ENCODE results near the gene MELTF.

MELTF gene

DNA sequence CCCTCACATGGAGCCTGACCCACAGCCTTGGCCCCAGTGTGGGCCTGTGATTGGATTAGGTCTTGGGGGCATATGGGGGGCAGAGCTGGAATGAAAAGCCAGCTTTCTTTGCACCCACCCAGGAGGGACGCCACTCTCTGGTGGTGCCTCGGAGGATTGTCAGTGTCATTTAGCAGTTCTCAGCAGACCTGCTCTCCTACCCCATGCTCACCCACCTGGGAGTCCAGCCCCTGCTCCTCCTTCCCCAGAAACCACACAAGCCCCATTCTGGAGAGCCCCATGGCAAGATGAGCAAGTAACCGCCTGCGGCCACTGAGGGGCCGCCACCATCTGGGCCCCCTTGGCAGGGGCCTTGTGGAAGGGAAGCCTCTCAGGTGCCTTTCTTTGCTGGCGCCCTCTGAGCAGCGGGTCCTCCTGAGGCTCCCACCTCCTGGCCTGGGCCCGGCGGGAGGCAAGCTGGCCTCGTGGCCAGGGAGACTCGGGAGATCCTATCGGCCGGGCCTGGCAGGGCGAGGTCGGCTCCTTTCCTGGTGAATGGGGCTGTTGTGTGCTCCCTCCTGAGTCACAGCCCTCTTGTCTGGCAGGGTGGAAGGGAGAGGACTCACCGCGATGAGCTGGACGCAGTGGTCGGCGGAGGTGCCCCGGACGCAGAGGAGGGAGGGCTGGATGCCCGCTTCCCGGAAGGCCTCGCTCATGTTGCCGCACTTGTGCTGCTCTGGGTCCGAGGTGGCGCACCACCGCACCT, 2.3 kb downstream of the MELTF start:
- DNase-seq (ENCODE audit: low spot score) = no peak

DNA sequence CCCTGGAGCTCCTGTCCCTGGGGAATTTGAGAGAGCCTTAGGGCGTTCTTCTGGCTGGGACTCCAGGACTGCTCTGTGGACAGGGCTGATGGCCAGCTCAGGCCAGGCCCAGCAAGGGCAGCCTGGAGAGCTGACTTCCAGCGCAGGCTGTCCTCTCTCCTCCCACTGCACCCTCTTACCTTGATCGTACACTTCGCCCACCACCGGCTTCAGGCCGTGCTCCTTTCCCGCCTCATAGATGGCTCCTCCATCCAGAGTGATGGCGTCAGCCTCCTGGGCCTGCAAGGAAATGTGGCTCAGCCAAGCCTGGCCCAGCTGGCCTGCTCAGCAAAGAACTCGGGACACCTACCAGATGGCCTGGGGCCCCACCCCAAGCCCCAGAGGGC, 3.1 kb downstream of the MELTF start:
- DNase-seq (ENCODE audit: low spot score) = no peak

DNA sequence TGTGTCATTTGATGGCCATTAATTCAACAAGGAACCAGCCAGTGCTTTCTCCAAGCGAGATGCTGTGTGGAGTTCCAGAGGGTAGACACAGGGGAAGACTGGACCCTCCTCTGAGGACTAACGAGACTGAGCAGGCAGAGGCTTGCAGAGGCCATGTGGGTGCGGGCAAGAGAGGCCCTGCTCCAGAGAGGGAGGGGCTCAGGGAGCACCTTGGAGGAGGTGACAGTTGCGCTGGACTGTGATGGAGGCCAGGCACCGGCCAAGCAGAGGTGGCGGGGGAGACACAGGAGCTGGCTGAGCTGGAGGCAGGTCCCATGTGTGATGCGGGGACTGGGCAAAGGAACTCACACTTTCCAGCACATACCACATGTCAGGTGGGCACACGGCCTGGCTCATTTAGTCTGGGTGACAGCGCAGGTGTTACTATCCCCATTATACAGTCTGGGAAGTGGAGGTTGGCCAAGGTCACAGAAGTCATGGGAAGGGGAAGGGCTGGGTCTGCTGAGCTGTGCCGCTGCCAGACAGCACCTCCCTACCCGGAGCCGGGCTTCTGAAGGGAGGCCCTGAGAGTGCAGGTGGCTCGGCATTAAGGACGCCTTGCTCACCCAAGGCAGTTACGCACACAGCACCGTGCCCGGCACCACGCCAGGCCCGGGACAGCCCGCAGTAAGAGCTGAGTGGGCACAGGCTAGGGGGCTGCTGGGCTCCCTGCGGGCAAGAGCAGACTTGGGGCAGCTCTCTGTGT, 3.7 kb downstream of the MELTF start:
- no peak for DNase-seq (ENCODE audit: low spot score)

DNA sequence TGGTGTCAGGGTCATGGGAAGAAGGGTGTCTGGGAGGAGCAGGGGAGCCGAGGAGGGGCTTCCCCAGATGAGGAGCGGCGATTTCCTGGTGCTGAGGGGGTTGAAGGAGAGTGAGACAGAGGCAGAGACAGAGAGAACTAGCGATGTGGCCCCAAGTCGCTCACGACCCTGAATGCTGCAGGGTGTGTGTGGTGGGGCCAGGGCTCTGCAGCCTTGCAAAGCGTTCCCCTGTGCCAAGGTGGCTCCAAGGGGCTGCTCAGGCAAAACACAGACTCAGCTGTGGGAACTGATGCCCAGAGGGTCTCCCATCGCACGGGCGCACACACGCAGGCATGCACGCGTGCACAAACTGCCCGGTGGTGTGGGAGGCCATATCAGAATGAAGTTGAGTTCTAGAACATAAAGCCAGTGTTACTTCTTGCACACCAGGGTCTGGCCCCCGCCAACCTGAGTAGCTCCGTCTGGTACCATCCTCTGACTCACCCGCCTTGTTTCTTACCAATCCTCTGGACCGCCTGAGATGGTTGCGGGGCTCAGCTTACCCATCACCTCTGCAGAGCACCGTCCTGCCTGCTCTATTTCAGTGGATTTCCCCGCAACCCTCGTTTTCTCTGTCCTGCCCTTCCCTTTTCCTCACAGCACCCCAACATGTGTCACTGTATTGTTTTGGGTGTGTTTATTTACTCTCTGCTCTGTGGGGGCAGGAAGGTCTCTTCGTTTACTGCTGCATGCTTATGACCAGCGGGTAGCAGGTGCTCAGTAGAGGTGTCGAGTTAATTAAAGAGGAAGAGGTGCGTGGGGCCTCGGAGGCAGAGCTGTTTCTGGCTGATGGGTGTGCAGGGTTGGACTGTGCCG, 4.5 kb downstream of the MELTF start:
- DNase-seq (ENCODE audit: low spot score) = no peak

DNA sequence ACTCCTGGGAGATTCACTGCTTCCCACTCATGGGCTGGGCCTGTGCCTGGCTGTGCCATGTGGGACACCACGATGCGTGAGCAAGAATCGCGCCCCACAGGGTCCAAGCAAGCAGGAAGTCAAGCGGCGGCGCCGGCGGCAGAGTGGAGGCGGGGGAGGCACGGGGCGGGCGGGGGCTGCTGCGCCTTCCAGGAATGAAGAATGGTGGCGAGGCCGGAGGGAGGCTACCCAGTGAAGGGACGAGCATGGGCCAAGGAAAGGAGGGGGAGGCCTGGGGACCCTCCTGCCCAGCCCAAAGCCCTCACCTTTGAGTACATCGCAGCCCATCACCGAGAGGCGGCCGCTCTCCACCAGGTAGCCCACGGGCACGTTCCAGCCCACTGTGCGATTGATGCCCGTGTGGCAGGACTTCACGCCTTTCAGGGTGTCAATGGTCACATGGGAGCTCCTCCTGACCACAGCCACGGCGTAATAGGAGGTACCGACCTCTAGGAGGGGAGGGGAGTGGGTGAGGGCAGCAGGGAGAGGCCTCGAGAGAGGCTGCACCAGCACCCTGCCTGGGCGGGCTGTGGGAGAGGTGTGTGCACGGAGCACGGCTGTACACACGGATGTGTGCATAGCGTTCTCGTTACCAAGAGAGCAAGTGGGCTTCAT, 5.5 kb downstream of the MELTF start:
- DNase-seq (ENCODE audit: low spot score) = no peak

DNA sequence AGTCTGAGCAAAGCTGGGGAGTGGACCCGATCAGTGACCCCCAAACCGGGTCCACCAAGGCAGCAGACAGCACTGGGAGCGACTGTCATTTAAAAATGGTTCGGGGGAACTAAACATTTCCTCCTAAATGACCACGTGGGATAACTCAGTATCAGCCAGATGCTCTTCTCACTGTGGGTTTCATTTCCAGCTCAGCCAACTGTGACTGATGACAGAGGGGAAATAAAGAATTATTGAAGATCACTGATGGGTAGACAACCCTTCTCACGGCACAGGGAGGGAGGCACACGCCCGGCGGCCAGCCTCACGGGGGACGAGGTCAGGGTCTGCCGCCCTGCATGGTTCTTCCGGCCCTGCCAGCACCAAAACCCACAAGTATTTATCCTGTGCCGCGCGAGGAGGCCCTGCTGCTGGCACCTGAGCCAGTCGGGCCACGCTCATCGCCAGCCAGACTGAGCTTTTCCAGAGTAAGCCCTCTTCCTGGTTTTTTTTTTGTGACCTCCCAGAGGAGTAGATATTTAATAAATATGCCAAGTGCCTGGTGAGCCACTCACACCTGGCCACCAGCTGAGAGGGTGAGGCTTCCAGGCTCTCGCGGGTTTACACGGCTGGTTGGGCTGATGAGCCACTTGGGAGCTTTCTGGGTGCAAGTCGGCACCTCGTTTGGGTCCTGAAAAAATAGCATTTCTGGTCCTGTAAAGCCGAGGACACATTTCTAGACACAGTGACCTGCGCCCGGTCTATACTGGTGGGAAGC, 6.2 kb downstream of the MELTF start:
- DNase-seq (ENCODE audit: low spot score) = no peak

DNA sequence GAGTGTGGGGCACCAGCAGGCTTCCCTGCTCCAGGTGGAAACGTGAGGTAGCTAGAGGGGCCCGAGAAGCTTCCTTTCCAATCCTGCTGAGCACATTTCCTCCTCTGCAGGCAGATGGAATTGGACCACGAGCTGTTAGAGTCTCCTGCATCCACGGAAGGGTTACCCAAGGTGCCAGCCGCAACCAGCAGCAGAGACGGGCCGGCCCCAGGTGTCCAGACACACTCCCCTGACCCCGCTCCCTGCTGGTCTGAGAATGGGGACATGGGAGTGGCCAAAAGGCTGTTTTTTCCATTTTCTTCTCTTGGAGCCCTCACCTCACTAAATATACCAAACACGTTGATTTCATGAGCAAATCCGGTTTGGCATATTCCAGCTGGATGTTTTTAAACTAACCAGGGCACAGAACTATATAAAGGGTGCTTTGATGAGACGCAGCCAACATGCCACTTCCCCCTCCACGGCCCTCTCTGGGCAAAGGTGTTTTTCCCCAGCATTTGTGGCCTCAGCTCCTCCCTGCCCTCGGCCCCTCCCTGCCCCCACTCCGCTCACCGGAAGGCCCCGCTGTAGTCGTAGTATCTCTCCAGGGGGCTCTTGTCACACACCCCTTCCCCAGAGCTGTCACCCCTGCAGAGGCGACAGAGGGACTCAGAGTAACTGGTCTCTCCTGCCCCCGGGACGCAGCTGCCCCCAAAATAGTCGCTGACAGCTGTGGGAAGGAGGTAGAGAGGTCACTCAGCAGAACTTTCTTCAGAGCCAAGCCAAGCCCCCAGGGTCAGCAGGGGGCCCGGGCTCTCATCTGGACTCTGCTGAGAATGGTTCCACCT, 7.0 kb downstream of the MELTF start:
- DNase-seq (ENCODE audit: low spot score) = no peak

DNA sequence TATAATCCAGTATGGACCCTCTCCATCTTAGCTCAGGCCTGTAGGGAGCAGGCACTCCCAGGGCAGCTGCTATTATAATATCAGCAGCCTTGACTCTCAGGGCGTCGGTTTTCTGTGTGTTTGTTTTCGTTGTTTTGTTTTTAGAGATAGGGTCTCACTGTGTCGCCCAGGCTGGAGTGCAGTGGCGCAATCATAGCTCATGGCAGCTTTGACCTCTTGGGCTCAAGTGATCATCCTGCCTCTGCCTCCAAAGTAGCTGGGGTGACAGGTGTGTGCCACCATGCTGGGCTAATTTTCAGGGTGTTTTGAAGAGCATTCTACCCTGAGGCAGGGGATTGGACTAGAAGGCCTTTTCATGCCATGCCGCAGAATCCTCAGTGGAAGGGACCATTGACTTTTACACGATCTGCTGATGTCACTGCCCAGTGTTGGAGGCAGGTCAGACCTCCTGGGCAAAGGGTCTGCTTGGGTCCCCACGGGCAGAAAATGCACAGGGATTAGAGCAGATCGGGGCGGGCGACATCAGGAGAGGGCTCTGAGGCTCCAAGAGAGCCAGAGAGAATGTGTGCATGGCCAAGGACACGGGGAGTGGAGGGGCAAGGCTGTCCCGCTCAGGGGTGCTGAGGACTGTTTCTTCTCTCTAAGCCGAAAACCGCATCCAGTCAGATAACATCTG, 7.8 kb downstream of the MELTF start:
- DNase-seq (ENCODE audit: low spot score) = no peak

DNA sequence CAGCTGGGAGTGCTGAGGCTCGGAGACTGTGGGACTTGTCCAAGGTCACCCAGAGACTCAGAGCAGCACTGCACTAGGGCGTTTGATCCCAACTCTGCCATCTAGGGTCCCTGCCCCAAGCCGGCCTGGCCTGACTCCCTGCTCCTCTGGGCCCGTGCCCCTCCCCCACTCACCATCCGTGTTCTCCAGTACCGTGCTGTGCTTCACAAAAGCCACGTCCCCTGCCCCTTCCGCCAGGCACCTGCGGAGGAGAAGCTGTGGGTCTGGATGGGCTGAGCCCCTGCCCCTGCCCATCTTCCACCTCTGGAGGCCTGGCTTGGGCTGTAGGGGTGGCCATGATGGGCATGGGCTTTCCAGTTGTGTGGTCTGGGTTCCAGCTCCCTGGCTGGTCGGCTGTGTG, 8.4 kb downstream of the MELTF start:
- peak; percentile 42 for DNase-seq (ENCODE audit: low spot score)

DNA sequence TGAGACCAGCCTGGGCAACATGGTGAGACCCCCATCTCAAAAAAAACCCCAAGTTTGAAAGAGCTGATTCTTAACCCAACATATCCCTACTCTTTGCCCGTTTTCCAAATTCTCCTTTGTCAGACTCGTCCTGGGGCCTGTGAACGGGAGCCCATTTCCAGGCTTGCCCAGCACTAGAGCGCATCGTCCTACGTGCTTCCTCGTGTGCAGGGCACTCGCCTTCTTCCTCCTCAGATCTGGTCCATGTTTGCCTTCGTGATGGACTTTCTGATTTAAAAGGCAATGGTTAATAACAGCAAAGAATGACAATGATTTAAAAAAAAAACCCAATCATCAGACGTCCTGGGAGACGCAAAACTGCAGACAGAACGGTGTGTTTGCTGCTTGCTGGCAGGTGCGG, 10.1 kb downstream of the MELTF start:
- no peak for DNase-seq (ENCODE audit: low spot score)

DNA sequence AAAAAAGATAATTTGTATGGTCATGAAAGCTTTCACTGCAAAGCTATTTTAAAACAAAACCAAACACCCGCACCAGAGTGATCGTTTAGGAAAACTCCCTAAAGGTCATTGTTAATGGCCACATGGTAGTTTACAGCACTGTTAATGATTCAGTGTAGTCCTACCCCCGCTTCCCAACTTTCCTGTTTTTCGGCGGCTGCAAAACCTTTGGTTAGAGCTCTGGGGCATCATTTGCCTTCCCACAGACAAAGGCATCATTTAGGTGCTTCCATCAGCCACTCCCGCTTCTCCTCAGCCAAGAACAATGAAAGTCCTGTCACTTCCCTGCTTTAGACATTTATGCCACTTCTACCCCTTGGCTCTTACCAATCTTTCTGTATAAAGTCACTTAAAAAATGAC, 10.6 kb downstream of the MELTF start:
- DNase-seq (ENCODE audit: low spot score) = no peak

DNA sequence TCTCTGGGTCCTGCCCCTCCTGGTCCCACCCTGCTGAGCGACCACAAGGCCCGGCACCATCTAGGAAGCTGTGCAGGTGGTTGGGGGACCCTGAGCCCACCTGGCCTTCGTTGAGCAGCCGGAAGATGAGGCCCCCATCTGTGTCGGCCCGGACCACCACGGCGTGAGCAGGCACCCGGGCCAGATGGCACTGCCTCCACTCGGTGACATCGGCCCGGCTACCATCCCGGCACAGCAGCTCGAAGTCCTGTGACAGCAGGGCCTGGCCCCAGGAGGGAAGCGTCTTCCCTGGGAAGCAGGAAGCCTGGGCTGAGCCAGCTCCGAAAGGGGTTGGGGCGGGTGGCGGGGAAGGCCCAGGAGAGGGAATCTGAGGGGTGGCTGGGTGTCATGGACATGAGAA, 12.6 kb downstream of the MELTF start:
- DNase-seq (ENCODE audit: low spot score) = no peak

DNA sequence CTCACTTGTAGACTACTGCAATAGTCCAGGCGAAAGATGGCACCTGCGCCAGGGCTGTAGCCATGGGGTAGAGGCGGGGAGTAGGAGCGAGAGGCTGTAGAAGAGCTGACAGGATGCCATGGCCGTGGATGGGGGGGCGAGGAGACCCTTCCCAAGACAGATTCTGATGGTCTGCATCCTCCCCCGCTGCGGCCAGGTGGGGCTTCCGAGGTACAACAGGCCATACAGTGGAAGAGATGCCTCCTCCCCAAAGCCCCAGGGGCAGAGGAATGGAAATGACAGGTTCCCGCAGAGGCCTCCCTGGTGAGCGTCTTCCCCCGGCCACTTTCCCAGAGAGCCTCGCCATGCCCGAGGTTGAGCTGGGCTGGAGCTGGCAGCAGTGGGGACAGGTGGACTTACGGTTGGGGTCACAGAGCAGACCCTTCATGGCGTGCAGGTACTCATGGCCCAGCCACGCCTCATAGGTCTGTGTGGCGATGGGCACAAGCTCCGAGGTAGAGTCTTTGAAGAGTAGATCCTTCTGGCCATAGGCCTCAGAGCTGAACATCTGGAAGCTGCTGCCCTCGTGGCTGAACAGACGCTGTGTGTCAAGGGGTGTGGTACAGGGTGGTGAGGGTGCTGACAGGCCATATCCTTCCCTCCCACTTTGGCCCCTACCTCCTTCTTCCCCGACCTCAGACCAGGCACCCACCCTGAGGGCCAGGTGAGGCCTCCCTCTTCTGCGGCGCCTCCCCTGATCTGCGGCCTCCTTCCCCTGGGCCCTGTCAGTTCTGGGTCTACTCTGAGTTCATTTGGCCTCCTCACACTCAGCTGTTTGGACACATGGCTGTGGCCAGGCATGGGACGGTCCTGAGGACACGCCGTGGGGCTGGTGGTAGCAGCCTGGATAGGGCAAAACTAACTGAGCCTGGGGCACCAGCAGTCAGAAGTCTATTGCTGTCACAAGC, 13.6 kb downstream of the MELTF start:
- DNase-seq (ENCODE audit: low spot score) = no peak

DNA sequence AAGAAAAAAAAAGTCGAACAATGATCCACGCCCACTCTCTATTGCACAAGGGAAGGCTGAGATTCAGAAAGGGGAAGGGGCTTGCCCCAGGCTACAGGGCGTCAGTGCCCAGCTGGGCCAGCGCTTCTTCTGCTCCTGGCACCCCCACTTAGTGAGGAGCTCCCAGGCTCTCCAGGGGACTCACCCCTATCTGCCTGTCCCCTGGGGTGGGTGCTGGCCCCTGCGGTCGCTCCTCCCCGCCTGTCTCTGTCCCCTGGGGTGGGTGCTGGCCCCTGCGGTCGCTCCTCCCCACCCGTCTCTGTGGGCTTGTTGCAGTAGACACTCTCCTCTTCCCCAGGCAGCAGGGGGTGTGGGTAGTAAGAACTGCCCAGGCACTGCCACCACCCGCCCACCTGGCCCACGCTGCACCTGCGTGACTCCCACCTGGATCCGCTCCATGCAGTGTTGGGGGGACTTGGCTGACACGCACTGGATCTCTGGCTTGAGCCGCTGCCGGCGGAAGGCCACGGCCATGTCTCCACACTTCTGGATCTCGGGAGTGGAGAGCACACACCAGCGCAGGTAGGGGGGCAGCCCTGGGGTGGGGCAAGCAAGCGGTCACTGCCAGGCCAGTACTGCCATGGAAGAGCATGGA, 14.6 kb downstream of the MELTF start:
- no peak for DNase-seq (ENCODE audit: low spot score)

DNA sequence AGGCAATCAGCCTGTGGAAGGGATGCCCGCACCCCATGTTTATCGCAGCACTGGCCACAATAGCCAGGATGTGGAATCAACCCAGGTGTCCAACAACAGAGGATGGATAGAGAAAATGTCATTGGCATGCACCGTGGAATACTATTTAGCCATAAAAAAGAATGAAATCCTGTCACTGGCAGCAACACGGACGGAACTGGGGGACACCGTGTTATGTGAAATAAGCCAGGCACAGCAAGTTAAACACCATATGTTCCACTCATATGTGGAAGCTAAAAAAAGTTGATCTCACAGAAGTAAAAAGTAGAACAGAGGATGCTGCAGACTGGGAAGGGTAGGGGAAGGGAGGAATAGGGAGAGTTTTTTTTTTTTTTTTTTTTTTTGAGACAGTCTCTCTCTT, 15.6 kb downstream of the MELTF start:
- no peak for DNase-seq (ENCODE audit: low spot score)

DNA sequence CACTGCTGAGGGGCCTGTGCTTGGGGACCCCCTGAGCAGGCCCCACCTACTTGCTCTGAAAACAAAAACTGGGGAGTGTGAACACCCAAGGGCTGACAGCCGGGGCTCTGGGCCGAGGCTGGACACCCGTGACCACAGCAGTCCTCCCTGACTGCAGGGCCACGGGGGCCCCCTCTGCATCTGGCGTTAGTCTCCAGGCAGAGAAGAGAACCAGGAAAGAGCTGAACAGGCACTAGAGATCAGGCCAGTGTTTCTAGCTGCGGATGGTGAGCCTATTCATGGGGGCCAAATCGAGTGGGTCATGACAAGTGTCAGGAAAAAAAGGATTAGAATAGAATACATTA, 17.1 kb downstream of the MELTF start:
- DNase-seq (ENCODE audit: low spot score) = no peak

DNA sequence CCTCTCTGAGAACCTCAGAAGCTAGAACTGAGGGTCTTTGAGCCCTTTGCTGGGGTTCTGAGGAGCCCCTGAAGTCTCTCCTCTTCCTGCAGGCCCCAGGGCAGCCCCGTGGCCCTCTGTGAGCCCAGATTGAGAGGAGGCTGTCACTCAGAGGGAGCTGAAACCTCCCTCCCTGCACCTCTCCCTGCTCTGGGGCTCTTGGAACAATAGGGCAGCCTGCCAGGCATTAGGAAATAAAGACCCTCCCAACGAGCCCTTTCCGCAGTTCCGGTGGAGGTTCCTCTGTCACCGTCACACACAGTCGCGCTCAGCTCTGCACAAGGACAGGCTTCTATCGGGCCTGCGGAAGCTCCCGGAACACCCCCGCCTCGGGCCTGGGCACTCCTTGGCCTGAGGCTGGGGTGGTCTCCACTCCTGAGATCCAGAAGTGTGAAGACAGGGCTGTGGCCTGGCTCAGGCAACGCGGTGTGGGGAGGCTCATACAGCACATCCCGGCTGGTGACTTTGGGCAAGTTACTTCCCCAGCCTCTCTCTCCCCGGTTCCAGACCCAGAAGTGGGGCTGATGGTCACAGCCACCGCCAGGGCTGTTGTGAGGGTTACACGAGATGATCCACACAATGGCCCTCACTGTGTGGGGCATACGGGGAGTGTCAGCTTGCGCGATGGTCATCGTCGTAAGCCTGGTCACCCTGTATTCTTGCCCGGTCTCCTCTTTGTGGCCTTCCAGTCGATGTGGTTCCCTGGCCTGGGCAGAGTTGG, 17.7 kb downstream of the MELTF start:
- DNase-seq (ENCODE audit: low spot score) = no peak
